Glutamatergic neuron (in vitro differentiated cells): ENCODE results near the gene MYCBPAP. TPM values are rescaled to one million over a fixed set of nuclear protein-coding genes. Genes with fewer than 3 reads are reported as not detected.
"Not testable (repeated sequence)": the region's sequence is repeated elsewhere in the genome, so short reads cannot be mapped to it uniquely, and the experiment has no call there.

ENCODE experiments used
- DNase-seq: peaks from one replicate; pipeline ENCODE4 v3.0.0; 2022
- H3K27ac Mint-ChIP-seq: one replicate; pipeline ENCODE4 v1.8.0; 2020; ENCODE audit warnings: mild to moderate bottlenecking, mixed read lengths, inconsistent platforms; ENCODE audit not compliant: unreplicated experiment
- H3K27me3 Mint-ChIP-seq: one replicate; pipeline ENCODE4 v1.8.0; 2020; ENCODE audit warnings: mild to moderate bottlenecking, moderate library complexity, mixed read lengths, inconsistent platforms; ENCODE audit not compliant: unreplicated experiment
- H3K36me3 Mint-ChIP-seq: one replicate; pipeline ENCODE4 v1.8.0; 2020; ENCODE audit warnings: mild to moderate bottlenecking, mixed read lengths, inconsistent platforms; ENCODE audit not compliant: unreplicated experiment
- H3K4me1 Mint-ChIP-seq: one replicate; pipeline ENCODE4 v1.8.0; 2020; ENCODE audit warnings: mild to moderate bottlenecking, low read depth, mixed read lengths, inconsistent platforms; ENCODE audit not compliant: unreplicated experiment
- H3K4me3 Mint-ChIP-seq: one replicate; pipeline ENCODE4 v1.8.0; 2020; ENCODE audit warnings: mild to moderate bottlenecking, mixed read lengths, inconsistent platforms; ENCODE audit not compliant: unreplicated experiment
- H3K9me3 Mint-ChIP-seq: one replicate; pipeline ENCODE4 v1.8.0; 2020; ENCODE audit warnings: mild to moderate bottlenecking, moderate library complexity, mixed read lengths, inconsistent platforms; ENCODE audit not compliant: unreplicated experiment
- total RNA-seq: library from RNA; stranded (reverse); fragmentation: NEBNext Ultra II Directional; extraction: Animal tissue kit (Norgen Biotek cat#: 25700); gene quantifications from one replicate; pipeline ENCODE4 v1.2.1, GENCODE V29; 2021; ENCODE audit not compliant: unreplicated experiment
- TF ChIP-seq, protein P1 (sequence below): fragments of 200-600 bp; sonication (generic); IDR thresholded peaks from one replicate; pipeline ENCODE4 v1.5.0; 2021; ENCODE audit not compliant: partially characterized antibody, unreplicated experiment

MYCBPAP gene
- total RNA-seq, 1 donor from 2014 or later: 2.5 TPM

DNA sequence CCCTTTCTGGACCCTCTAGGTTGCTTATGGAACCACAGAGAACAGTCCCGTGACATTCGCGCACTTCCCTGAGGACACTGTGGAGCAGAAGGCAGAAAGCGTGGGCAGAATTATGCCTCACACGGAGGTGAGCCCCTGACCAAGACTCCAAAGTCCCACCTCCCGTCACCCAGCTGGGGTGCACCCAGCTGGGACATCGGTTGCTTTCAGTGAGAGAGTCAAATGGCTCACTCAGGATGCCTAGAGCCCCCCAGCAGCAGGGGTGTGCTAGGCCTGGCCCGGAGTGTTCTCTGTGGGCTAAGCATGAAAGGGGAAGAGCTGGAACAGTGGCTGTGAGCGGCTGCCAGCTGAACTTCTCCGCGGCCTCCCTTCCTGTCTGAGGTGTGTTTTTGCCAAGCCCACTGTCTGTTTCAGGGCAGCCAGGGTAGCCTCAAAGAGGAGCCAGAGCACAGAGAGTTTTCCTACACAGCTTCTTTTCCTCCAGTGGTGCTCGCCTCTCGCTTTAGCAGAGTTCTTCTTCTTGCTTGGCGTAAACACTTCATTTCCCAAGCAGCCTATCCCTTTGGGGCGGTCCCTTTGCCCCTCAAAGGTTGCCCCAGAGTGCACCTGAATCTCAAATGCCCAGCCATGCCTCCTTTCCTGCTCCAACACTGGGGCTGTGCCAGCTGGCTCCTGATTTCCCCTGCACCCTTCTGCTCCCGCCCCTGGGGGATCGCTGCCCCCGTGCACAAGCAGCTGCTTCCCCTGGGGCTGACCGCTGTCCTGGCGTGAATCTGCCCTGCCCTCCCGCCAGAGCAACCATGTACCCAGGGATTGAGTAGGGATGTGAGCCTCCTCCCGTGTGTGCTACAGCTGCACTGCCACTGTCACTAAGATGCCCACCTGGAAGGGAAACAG lies 37.0 kb upstream of the MYCBPAP start:
- TF ChIP-seq, protein P1, sequence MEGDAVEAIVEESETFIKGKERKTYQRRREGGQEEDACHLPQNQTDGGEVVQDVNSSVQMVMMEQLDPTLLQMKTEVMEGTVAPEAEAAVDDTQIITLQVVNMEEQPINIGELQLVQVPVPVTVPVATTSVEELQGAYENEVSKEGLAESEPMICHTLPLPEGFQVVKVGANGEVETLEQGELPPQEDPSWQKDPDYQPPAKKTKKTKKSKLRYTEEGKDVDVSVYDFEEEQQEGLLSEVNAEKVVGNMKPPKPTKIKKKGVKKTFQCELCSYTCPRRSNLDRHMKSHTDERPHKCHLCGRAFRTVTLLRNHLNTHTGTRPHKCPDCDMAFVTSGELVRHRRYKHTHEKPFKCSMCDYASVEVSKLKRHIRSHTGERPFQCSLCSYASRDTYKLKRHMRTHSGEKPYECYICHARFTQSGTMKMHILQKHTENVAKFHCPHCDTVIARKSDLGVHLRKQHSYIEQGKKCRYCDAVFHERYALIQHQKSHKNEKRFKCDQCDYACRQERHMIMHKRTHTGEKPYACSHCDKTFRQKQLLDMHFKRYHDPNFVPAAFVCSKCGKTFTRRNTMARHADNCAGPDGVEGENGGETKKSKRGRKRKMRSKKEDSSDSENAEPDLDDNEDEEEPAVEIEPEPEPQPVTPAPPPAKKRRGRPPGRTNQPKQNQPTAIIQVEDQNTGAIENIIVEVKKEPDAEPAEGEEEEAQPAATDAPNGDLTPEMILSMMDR: no peak
- Mint-ChIP-seq H3K27ac (no peak overlapping the region), H3K4me3 (no peak overlapping the region), H3K27me3 (peaks cover 15% of the 10 kb centered on the region), H3K36me3 (no peaks in the 10 kb centered on the region), H3K4me1 (no peaks in the 10 kb centered on the region), H3K9me3 (no peaks in the 10 kb centered on the region)
- DNase-seq: no peak

DNA sequence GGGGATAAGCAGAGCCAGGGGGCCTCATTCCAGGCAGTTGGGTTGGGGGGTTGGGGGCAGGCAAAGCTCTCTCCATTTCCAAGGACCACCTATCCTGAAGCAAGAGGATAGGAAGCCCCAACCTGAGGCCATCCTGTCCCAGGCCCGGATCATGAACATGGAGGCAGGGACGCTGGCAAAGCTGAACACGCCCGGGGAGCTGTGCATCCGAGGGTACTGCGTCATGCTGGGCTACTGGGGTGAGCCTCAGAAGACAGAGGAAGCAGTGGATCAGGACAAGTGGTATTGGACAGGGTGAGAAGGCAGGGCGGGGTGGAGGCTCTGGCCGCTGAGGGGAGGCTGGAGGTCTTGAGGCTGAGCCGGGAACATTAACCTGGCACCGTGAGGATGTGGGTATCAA lies 36.0 kb upstream of the MYCBPAP start:
- no peaks in the 10 kb centered on the region for H3K36me3 Mint-ChIP-seq
- H3K4me1 Mint-ChIP-seq: no peaks in the 10 kb centered on the region
- H3K27ac Mint-ChIP-seq: no peak overlapping the region
- no peaks in the 10 kb centered on the region for H3K9me3 Mint-ChIP-seq
- no peak for DNase-seq
- peaks cover 11% of the 10 kb centered on the region for H3K27me3 Mint-ChIP-seq
- TF ChIP-seq, protein P1: no peak
- no peak overlapping the region for H3K4me3 Mint-ChIP-seq

DNA sequence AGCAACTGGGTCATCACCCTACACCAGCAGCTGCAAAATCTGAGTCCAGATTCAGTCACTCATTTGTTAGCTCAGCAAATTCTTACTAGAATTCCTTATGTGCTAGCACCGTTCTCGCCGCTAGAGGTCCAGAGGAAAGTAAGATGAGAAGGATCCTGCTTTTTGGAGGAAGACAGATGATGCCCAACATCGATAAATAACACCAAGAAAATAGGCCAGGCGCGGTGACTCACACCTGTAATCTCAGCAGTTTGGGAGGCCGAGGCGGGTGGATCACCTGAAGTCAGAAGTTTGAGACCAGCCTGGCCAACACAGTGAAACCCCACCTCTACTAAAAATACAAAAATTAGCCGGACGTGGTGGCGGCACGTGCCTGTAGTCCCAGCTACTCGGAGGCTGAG lies 35.5 kb upstream of the MYCBPAP start:
- H3K27me3 Mint-ChIP-seq, H3K4me1 Mint-ChIP-seq, H3K36me3 Mint-ChIP-seq, DNase-seq, H3K4me3 Mint-ChIP-seq, H3K9me3 Mint-ChIP-seq, H3K27ac Mint-ChIP-seq: not testable (repeated sequence)

DNA sequence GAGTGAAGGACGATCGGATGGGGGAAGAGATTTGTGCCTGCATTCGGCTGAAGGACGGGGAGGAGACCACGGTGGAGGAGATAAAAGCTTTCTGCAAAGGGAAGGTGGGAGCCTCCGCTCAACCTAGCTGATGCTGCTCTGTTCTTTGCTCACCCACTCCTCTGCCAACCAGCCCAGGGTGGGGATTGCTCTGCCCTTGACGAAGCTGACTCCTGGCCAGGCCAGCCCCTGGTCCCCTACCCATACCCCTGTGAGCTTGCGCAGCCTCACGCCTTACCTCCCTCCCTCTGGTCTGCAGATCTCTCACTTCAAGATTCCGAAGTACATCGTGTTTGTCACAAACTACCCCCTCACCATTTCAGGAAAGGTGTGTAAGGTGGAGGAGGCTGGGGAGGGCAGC lies 34.3 kb upstream of the MYCBPAP start:
- no peak for DNase-seq
- Mint-ChIP-seq H3K27me3 (peaks cover 13% of the 10 kb centered on the region), H3K4me1 (peaks cover 5% of the 10 kb centered on the region), H3K9me3 (no peaks in the 10 kb centered on the region), H3K27ac (no peak overlapping the region), H3K36me3 (no peaks in the 10 kb centered on the region), H3K4me3 (no peak overlapping the region)
- TF ChIP-seq, protein P1: no peak

DNA sequence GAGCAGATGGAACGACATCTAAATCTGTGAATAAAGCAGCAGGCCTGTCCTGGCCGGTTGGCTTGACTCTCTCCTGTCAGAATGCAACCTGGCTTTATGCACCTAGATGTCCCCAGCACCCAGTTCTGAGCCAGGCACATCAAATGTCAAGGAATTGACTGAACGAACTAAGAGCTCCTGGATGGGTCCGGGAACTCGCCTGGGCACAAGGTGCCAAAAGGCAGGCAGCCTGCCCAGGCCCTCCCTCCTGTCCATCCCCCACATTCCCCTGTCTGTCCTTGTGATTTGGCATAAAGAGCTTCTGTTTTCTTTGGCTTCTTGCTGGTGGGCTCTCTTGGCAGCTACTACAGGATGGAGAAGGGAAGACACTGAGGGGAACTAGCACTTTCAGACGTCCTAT lies 33.7 kb upstream of the MYCBPAP start:
- Mint-ChIP-seq H3K4me1 (peaks cover 6% of the 10 kb centered on the region), H3K4me3 (no peak overlapping the region), H3K9me3 (peaks cover 2% of the 10 kb centered on the region), H3K27ac (no peak overlapping the region), H3K27me3 (peaks cover 13% of the 10 kb centered on the region), H3K36me3 (no peaks in the 10 kb centered on the region)
- TF ChIP-seq, protein P1: no peak
- DNase-seq: no peak
